Left renal pelvis (tissue), 4 donors: Measurements from ENCODE around the gene MMS22L. TPM values are rescaled to one million over a fixed set of nuclear protein-coding genes. Genes with fewer than 3 reads are reported as not detected.
A peak's percentile ranks its signal among the peaks of the same experiment; 100 is the strongest.

Source experiments
- DNase-seq, 4 donors: peaks; one replicate each; pipeline ENCODE4 v3.0.0-alpha.2; 2013; ENCODE audit warnings: low read depth in 4 of 4, low spot score in 3 of 4
- polyA plus RNA-seq, 4 donors: library from polyadenylated mRNA; unstranded; fragments of 120-200 nt; gene quantifications; one replicate each; pipeline ENCODE4 v1.2.1, GENCODE V29; 2013; ENCODE audit not compliant: insufficient read length in 4 of 4

The MMS22L gene
- polyA plus RNA-seq = 10 to 100 TPM; 11.3 to 13.0 (median 11.9) TPM

DNA sequence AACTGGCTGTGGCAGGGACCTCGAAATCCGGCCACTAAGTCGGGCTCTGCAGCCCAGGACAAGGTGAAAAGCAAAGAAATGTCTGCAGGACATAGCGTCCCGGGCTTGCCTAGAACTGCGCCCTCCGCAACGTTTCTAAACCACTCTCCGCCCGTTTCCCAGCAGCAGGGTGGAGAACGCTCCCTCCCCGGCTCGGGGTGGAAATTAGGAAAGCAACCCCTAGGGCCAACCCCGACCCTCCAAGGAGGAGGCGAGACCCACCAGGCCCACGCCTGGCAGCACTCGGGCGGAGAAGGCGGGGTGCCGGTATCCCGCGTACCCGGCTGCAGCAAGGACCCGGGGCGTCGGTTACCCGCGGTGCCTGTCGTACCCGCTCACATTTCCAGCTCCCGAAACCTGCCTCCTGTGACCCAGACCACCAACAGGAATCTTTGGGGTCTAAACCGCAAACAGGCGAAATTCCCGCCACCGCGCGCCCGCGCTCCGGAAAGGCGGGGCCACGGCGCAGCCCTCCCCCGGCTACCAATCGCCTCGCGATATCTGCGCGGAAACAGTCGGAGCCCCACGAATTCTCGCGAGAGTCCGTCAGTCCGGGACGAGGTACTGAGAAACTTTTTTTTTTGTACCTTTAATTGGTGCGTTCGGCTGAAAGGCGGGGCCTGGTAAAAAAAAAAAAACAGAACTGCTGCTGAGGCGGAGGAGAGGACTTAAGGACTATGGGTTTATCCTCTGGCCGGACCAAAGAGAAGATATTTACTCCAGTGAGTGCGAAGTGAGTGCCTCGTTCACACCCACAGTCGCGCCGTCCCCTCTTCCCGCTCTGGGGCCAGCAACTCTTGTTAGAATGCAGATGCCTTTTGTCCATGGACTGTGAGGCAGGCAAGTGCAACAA lies at the start of gene MMS22L:
MMS22L (minus strand) TSS at position 491 of the 892 bp plus-strand sequence. CDS start 739 bp downstream, outside the sequence.
- DNase-seq = peak; percentile 86 to 94 (median 91)

DNA sequence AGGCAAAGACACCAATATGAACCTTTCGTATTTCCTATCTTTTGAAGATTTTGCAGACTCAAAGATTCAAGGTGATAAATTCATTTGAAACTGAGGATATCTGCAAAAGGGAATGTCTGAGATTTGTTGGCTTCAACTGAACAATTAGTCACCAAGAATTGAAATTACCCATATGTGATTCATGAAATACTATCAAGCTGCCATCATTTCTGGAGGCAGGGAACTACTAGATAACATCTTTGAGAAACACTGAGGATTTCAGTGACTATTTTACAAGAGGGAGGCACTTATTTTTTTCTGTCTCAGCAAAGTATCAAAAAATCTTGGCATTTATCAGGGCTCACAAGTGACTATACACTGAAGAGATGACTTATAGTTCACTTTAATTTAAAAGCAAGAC lies 39.8 kb upstream of the MMS22L start:
- no peak for DNase-seq

DNA sequence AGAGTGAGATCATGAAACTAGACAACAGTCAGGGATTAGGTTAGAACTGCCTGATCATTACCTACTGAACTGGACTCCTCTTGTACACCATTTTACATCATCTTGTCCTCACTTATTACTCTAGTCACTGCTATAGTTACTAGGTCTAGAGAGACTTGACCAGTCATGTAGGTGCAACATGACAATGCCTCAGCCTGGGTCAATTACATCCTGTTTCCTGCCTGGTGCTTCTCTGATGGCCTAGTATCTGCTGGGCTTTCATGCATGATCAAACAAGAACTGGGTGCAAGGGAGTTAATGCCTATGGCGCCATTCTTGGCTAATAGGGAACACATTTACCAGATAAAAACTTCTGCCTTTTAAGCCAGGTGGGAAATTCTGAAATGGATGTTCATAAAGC lies 39.2 kb upstream of the MMS22L start:
- no peak for DNase-seq

GRCh38 chr6:97316978-97317377 lies 34.0 kb upstream of the MMS22L start:
- no peak for DNase-seq

DNA sequence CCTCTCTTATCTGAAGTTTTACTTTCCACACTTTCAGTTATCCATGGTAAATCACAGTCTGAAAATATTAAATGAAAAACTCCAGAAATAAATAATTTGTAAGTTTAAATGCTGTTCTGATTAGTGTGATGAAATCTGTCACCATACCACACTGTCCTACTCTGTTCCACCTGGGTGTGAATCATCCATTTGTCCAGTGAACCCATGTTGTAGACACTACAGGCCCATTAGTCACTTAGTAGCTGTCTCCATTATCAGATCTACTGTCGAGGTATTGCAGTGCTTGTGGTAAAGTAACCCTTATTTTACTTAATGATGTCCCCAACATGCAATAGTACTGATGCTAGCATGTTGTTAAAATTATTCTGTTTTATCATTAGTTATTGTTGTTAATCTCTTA lies 29.2 kb upstream of the MMS22L start:
- DNase-seq = no peak

DNA sequence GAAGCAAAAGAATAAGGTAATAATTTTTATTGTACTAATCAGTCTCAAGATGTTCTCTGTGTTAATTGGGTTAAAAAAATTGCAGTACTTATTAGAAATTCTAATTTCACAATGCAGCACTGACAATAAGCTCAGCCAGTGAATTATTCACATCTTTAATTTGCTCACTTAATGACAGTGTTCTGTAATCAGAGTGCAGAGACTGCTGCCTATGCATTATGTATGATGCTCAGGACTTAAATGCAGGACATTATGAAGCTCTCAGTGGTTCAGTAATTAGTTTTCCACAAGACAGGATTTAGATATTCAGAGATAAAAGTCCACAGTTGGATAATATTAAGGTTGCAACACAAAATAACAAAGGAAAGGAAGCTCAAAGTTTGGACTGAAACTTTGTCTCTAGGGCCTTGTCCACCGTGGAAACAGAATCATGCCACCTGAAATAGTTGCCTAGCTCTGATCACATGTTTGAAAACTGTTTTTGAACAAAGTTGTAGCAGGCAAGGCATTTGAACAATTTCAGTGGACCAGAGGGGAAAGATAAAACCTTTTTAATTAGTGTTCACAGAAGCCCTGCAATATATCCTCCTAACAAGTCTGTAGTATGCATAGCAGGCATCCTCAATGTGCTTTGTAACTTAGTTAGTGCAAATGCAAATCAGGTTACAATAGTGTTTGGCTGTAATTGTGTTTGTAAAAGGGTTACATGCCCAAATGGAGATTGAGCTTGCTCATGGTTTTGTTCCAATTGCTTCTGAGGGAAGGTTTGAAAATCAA lies 23.7 kb upstream of the MMS22L start:
- no peak for DNase-seq

GRCh38 chr6:97305414-97306066 lies 22.5 kb upstream of the MMS22L start:
- no peak for DNase-seq

GRCh38 chr6:97304701-97305100 lies 21.7 kb upstream of the MMS22L start:
- DNase-seq = no peak

GRCh38 chr6:97294451-97294850 lies 11.4 kb upstream of the MMS22L start:
- DNase-seq = no peak

GRCh38 chr6:97293198-97293696 lies 10.2 kb upstream of the MMS22L start:
- no peak for DNase-seq

DNA sequence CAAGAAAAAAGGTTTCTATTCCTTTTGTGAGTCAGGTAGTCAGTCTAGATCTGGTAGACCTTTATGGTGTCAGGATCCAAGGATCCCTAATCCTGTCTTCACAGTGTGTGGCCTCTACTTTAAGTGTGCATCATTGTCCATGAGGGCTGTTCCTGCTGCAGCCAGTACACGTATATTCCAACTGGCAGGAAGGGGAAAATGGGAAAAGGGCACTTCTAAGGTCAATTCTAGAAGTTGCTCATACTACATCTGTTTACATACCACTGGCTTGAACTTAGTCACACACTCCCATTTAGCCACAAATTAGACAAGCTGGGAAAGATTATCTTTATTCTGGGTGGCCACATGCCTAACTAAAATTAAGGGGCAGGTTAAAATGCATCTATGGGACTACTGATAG lies 9.7 kb upstream of the MMS22L start:
- DNase-seq = no peak

DNA sequence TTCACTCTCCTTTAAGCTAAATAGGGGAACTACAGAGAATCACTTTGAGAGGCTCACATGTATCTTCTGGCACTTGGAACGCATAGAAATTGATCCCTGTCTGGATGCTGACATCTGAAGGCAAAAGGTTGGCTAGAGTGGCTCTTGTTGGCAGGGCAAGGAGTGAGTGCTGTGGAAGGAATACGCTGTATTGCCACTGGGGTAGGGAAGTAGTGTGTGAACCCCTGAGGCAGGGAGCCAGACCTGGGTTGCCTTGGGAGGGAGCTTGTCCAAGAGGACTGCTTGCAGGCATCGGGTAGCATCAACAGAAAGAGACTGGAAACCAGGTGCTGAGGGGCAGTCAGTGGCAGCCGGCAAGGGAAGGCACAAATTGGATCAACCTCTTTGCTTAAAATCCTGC lies 8.9 kb upstream of the MMS22L start:
- DNase-seq = no peak

DNA sequence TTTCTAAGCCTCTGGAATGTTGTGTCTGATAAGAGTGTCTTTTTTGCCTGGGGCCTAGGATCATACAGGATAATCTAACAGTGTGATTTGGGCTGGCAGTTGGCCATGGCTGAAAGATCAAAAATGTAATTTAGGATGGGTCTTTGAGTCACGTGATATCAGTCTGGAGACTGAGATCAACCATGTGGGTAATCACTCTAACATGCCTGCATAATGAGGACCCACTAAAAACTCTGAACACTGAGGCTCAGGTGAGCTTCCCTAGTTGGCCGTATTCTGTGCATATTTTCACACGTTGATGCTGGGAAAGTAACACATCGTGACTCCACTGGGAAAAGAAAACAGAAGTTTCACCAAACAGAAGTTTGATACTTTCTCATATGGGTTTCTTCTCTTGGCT lies 6.3 kb upstream of the MMS22L start:
- no peak for DNase-seq

GRCh38 chr6:97288188-97288587 lies 5.2 kb upstream of the MMS22L start:
- DNase-seq = no peak

- DNase-seq = no peak
These were observed 734 bp downstream of the MMS22L start for GRCh38 chr6:97282238-97282725.

- DNase-seq = no peak
These were observed 2.2 kb downstream of the MMS22L start for GRCh38 chr6:97280766-97281165.

GRCh38 chr6:97275804-97276203 lies 7.2 kb downstream of the MMS22L start:
- no peak for DNase-seq

DNA sequence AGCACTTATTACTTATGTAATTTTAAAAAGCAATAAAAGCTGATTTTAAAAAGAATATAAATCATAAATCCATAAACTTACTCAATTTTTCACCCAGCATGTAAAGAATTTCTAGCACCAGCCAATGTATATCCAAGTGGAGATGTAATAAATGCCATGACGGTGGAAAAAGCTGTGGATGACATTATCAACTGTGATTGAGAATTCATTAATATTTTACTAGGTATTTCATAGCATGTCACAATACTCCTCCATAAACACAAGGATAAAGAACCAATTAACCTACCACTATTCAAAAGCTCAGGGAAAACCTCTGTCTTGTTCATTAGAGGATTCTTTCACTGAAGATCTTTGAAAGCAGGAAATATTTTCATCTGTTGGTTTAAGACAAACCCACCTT lies 13.2 kb downstream of the MMS22L start:
- no peak for DNase-seq

DNA sequence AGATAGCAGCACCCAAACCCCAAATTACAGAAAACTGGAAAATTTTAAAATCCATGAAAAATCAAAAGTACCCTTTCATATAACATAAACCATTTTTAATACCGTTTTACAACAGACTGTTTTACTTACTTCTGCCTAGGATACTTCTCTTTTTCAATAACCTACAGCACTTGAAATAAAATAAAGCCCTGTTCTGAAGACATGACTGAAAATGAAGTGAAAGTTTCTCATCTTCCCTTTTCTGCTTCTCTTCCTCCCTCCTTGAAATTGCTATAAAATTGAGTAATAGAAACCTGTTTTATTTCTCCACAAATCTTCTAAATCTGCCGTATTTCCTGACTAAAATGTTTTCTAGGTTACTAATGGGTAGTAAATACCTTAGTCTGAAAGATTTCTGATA lies 20.3 kb downstream of the MMS22L start:
- DNase-seq = no peak

DNA sequence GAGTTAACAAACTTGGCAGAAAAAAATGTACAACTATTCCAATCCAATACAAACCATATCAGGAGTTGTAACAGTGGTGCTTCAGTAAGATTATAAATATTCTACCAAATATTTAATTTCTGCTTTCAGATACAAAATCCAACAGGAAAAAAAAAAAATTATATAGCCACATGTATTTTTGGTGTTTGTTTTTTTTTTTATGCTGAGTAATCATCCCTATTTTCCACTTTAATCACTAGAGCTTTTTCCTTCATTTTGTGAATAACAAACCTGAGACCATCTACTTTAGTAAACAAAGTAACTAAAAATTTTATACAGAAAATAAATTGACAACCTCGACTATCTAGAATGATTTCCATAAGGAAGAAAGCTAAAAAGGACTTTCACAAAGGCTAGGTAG lies 36.2 kb downstream of the MMS22L start:
- DNase-seq = no peak

GRCh38 chr6:97240222-97240621 lies 42.8 kb downstream of the MMS22L start:
- no peak for DNase-seq
